GM12878 (cell line): ENCODE measurements around the gene FGB. TPM values are rescaled to one million over a fixed set of nuclear protein-coding genes. Genes with fewer than 3 reads are reported as not detected.

Experiments
- ATAC-seq: fragments of 200-7000 bp; cut with Tn5 transposase; 3 replicates; pipeline ENCODE4 v1.9.1; 2020; ENCODE audit warnings: mild to moderate bottlenecking, moderate library complexity
- BruUV-seq: library from RNA; stranded (reverse); fragments of 400-500 nt; replicated peaks from 2 replicates; lab custom pipeline; 2021; lab: Mats Ljungman, UMichigan
- CTCF ChIA-PET: fragments of 300-600 bp; sonication (Branson Sonifier 250); formaldehyde crosslinking; extraction: SDS; loops from one replicate; lab custom pipeline; 2021; ENCODE audit warnings: inconsistent platforms; lab: Yijun Ruan, JAX
- POLR2A ChIA-PET: fragments of 350-600 bp; formaldehyde crosslinking; extraction: SDS; loops from one replicate; lab custom pipeline; 2021; ENCODE audit warnings: inconsistent platforms; lab: Charles Lee
- RAD21 ChIA-PET: fragments of 300-600 bp; sonication (Branson Sonifier 250); formaldehyde crosslinking; loops from one replicate; lab custom pipeline; 2023; ENCODE audit warnings: antibody characterized with exemption; ENCODE audit not compliant: unreplicated experiment; lab: Charles Lee
- SMC1A ChIA-PET: fragments of 300-600 bp; sonication (Branson Sonifier 250); formaldehyde crosslinking; loops from one replicate; lab custom pipeline; 2023; ENCODE audit not compliant: unreplicated experiment, uncharacterized antibody; lab: Charles Lee
- DNase-seq: peaks from one replicate; pipeline ENCODE4 v3.0.0-alpha.2; 2011; ENCODE audit warnings: low read depth, low spot score
- FAIRE-seq: peaks from 3 replicates; lab custom pipeline; 2011; peaks lifted over from hg19 to GRCh38; lab: Jason Lieb, UNC
- H2AFZ ChIP-seq: 2 replicates; pipeline ENCODE4 v1.6.0; 2011; ENCODE audit warnings: low read depth, low read length, control low read depth; ENCODE audit not compliant: control insufficient read depth
- H3K27ac ChIP-seq: 2 replicates; pipeline ENCODE4 v1.5.1; 2011; ENCODE audit warnings: control low read depth; ENCODE audit not compliant: control insufficient read depth, insufficient read depth
- H3K27me3 ChIP-seq, 2 experiments: replicated peaks in 1 of 2; 2 replicates each; pipeline versions ENCODE4 v1.6.0 to v1.6.1; 2011; ENCODE audit warnings: low read length in 1 of 2; ENCODE audit not compliant: control insufficient read depth in 2 of 2, insufficient read depth in 2 of 2
- H3K36me3 ChIP-seq, 2 experiments: 2 replicates each; pipeline ENCODE4 v1.5.1; 2011; ENCODE audit warnings: low read length in 1 of 2; ENCODE audit not compliant: control insufficient read depth in 2 of 2, insufficient read depth in 2 of 2
- H3K4me1 ChIP-seq: 2 replicates; pipeline ENCODE4 v1.6.1; 2011; ENCODE audit warnings: mild to moderate bottlenecking, low read length, moderate library complexity, mixed read lengths; ENCODE audit not compliant: control insufficient read depth, insufficient read depth
- H3K4me2 ChIP-seq: 2 replicates; pipeline ENCODE4 v1.6.0; 2011; ENCODE audit warnings: control low read depth; ENCODE audit not compliant: control insufficient read depth, insufficient read depth
- H3K4me3 ChIP-seq: fragments of 200-600 bp; sonication (generic); 2 replicates; pipeline ENCODE4 v1.5.1; 2016
- H3K79me2 ChIP-seq: 2 replicates; pipeline ENCODE4 v1.6.0; 2011; ENCODE audit warnings: low read length; ENCODE audit not compliant: control insufficient read depth, insufficient read depth
- H3K9ac ChIP-seq: 2 replicates; pipeline ENCODE4 v1.8.0; 2011; ENCODE audit warnings: low read length, control low read depth, mixed read lengths; ENCODE audit not compliant: control insufficient read depth, insufficient read depth
- H3K9me3 ChIP-seq: replicated peaks from 3 replicates; pipeline ENCODE4 v1.5.1; 2011; ENCODE audit warnings: mild to moderate bottlenecking, low read length; ENCODE audit not compliant: control insufficient read depth, insufficient read depth
- H4K20me1 ChIP-seq: 2 replicates; pipeline ENCODE4 v1.6.0; 2011; ENCODE audit not compliant: control insufficient read depth, insufficient read depth
- BHLHE40 ChIP-seq, 2 experiments: fragments of 450-650 bp in 1 of 2; IDR thresholded peaks; 2 replicates each; pipeline ENCODE4 v1.6.1; 2011 to 2017; ENCODE audit warnings: low read depth in 2 of 2, borderline replicate concordance in 1 of 2, improper control_type of control experiment in 1 of 2, low read length in 1 of 2, mild to moderate bottlenecking in 1 of 2
- CBX3 ChIP-seq: fragments of 200-600 bp; sonication (generic); IDR thresholded peaks from 2 replicates; pipeline ENCODE4 v1.6.1; 2016; ENCODE audit warnings: low read depth, borderline replicate concordance
- CREB1 ChIP-seq: IDR thresholded peaks from 2 replicates; pipeline ENCODE4 v1.6.1; 2012; ENCODE audit warnings: low read depth, mild to moderate bottlenecking, inconsistent platforms
- E2F8 ChIP-seq: fragments of 450-650 bp; IDR thresholded peaks from 2 replicates; pipeline ENCODE4 v1.6.1; 2018; ENCODE audit warnings: mild to moderate bottlenecking, low read depth, moderate library complexity; ENCODE audit not compliant: partially characterized antibody
- ETV6 ChIP-seq, 2 experiments: fragments of 450-650 bp in 1 of 2; IDR thresholded peaks in 1 of 2; conservative IDR thresholded peaks in 1 of 2; 2 replicates each; pipeline ENCODE4 v1.6.1; 2014; ENCODE audit warnings: antibody characterized with exemption in 1 of 2, borderline replicate concordance in 1 of 2, low read depth in 1 of 2, mild to moderate bottlenecking in 1 of 2, moderate library complexity in 1 of 2
- IKZF1 ChIP-seq: fragments of 450-650 bp; conservative IDR thresholded peaks from 2 replicates; pipeline ENCODE4 v1.6.1; 2017; ENCODE audit warnings: antibody characterized with exemption, mild to moderate bottlenecking
- MYB ChIP-seq: fragments of 150-350 bp; IDR thresholded peaks from 2 replicates; pipeline ENCODE4 v1.6.1; 2014; ENCODE audit warnings: mild to moderate bottlenecking, low read depth, low read length, borderline replicate concordance
- NRF1 ChIP-seq: conservative IDR thresholded peaks from 2 replicates; pipeline ENCODE4 v1.6.1; 2011; ENCODE audit warnings: mild to moderate bottlenecking, low read depth, low read length, improper control_type of control experiment
- PAX8 ChIP-seq: fragments of 450-650 bp; IDR thresholded peaks from 2 replicates; pipeline ENCODE4 v1.6.1; 2017; ENCODE audit warnings: mild to moderate bottlenecking, moderate library complexity
- POLR2AphosphoS5 ChIP-seq: IDR thresholded peaks from 2 replicates; pipeline ENCODE4 v1.6.1; 2011; ENCODE audit warnings: mild to moderate bottlenecking, low read length, inconsistent platforms
- SRF ChIP-seq, 2 experiments: IDR thresholded peaks; 2 replicates each; pipeline ENCODE4 v1.6.1; 2011; ENCODE audit warnings: low read depth in 2 of 2, low read length in 2 of 2, mild to moderate bottlenecking in 1 of 2, moderate library complexity in 1 of 2
- ZNF24 ChIP-seq: fragments of 450-650 bp; IDR thresholded peaks from 2 replicates; pipeline ENCODE4 v1.6.1; 2017; ENCODE audit warnings: antibody characterized with exemption, mild to moderate bottlenecking
- ZNF384 ChIP-seq: IDR thresholded peaks from 2 replicates; pipeline ENCODE4 v1.6.1; 2012; ENCODE audit warnings: low read depth, mild to moderate bottlenecking, low read length, improper control_type of control experiment, borderline replicate concordance
- ZNF622 ChIP-seq: fragments of 450-650 bp; IDR thresholded peaks from 2 replicates; pipeline ENCODE4 v1.6.1; 2017; ENCODE audit warnings: mild to moderate bottlenecking, inconsistent platforms
- WGBS: methylation state at CpG from one replicate; pipeline ENCODE4 v1.1.6; 2016; ENCODE audit warnings: low lambda C conversion rate; ENCODE audit not compliant: insufficient replicate concordance, insufficient coverage; ENCODE audit errors: missing lambda C conversion rate; 5-methylcytosine and 5-hydroxymethylcytosine counted together
- in situ Hi-C: fragments of 300-500 bp; cut with MboI; formaldehyde crosslinking; loops from 9 replicates; pipeline ENCODE4 v1.14.3; 2018; ENCODE audit warnings: mixed read lengths
- intact Hi-C: fragments of 100-400 bp; cut with micrococcal nuclease; formaldehyde crosslinking; loops from one replicate; pipeline ENCODE4 v1.14.2; 2022; ENCODE audit not compliant: unreplicated experiment
- polyA plus RNA-seq, 11 experiments: library from polyadenylated mRNA; depleted of rRNA in 4 of 11; unstranded in 6 of 11; stranded (reverse) in 5 of 11; fragments of >200 nt; fragmentation: Nextera tagmentation in 4 of 11; fragmentation: Illumina TruSeq in 1 of 11; extraction: Ambion mirVana in 4 of 11; extraction: Trizol in 1 of 11; gene quantifications; 1 replicate in 1 of 11; 2 replicates in 10 of 11; pipeline versions ENCODE4 v1.2.1 to v1.2.3, GENCODE V29; 2011 to 2016; ENCODE audit warnings: inconsistent platforms in 2 of 11, missing spikeins in 2 of 11, low read depth in 1 of 11
- total RNA-seq, 4 experiments: library from RNA; depleted of rRNA in 3 of 4; stranded (reverse); fragments of >200 nt in 3 of 4; fragmentation: Illumina TruSeq in 1 of 4; extraction: Trizol in 1 of 4; gene quantifications; 2 replicates each; pipeline versions ENCODE4 v1.2.1 to v1.2.3, GENCODE V29; 2013 to 2021

Gene FGB
- total and polyA plus RNA-seq, 10 of the 15 experiments (the other 5 are each of a cell fraction or from before 2014, with no cell fraction given) = 0.04 to 2.7 TPM; not detected in 8

- TF ChIP-seq E2F8 (no peak), NRF1 (no peak), MYB (no peak)
Measured at GRCh38 chr4:154564311-154564710, 1.5 kb downstream of the FGB start (continued).

- Histone ChIP-seq H3K9me3 (no peaks in the 10 kb centered on the region), H4K20me1 (no peaks in the 10 kb centered on the region), H3K79me2 (no peaks in the 10 kb centered on the region), H3K36me3 (no peaks in the 10 kb centered on the region), H3K27me3 (no peaks in the 10 kb centered on the region; a peak in 1 of 4 replicates), H2AFZ (no peak overlapping the region), H3K4me1 (no peaks in the 10 kb centered on the region), H3K4me3 (no peak overlapping the region), H3K9ac (no peak overlapping the region), H3K4me2 (no peak overlapping the region), H3K27ac (no peak overlapping the region)
- FAIRE-seq (no peak), ATAC-seq (no peak), DNase-seq (no peak)
- intact Hi-C loops (no loop called here), in situ Hi-C loops (no loop called here)
- ChIA-PET RAD21 (no interaction called here), POLR2A (no interaction called here), SMC1A (interaction anchor here (1.2 to 1.8 kb wide), 2 partner anchors 8 to 53 kb away, joined by 3 to 8 read pairs; no protein-coding TSS in a partner anchor), CTCF (interaction anchor here (0.9 to 5.9 kb wide), 4 partner anchors 13 to 58 kb away, joined by 3 to 32 read pairs (median 4); no protein-coding TSS in a partner anchor)
- BruUV-seq = no TSS peak
- TF ChIP-seq ZNF384 (no peak), PAX8 (no peak), SRF (IDR thresholded peaks at IDR 0.05; ENCODE audit: low read depth in 2 of 2, low read length in 2 of 2) (no peak), POLR2AphosphoS5 (no peak), CBX3 (no peak), ZNF24 (no peak), ETV6 (conservative IDR thresholded peaks at IDR 0.05 in 1 of 2, IDR thresholded peaks at IDR 0.05 in 1 of 2; ENCODE audit: borderline replicate concordance in 1 of 2, low read depth in 1 of 2) (no peak), BHLHE40 (IDR thresholded peaks at IDR 0.05; ENCODE audit: borderline replicate concordance in 1 of 2, low read depth in 2 of 2, low read length in 1 of 2) (no peak), CREB1 (no peak), IKZF1 (no peak), ZNF622 (no peak)
- WGBS = 34% methylated on average over 6 of the region's 6 CpGs
Measured at GRCh38 chr4:154565704-154566103, 2.9 kb downstream of the FGB start.
